GM12878 (cell line): Measurements from ENCODE around the gene ESRRG. TPM values are rescaled to one million over a fixed set of nuclear protein-coding genes. Genes with fewer than 3 reads are reported as not detected.

Source experiments
- ATAC-seq: fragments of 200-7000 bp; cut with Tn5 transposase; 3 replicates; pipeline ENCODE4 v1.9.1; 2020; ENCODE audit warnings: mild to moderate bottlenecking, moderate library complexity
- BruUV-seq: library from RNA; stranded (reverse); fragments of 400-500 nt; replicated peaks from 2 replicates; lab custom pipeline; 2021; lab: Mats Ljungman, UMichigan
- CTCF ChIA-PET: fragments of 300-600 bp; sonication (Branson Sonifier 250); formaldehyde crosslinking; extraction: SDS; loops from one replicate; lab custom pipeline; 2021; ENCODE audit warnings: inconsistent platforms; lab: Yijun Ruan, JAX
- POLR2A ChIA-PET: fragments of 350-600 bp; formaldehyde crosslinking; extraction: SDS; loops from one replicate; lab custom pipeline; 2021; ENCODE audit warnings: inconsistent platforms; lab: Charles Lee
- RAD21 ChIA-PET: fragments of 300-600 bp; sonication (Branson Sonifier 250); formaldehyde crosslinking; loops from one replicate; lab custom pipeline; 2023; ENCODE audit warnings: antibody characterized with exemption; ENCODE audit not compliant: unreplicated experiment; lab: Charles Lee
- SMC1A ChIA-PET: fragments of 300-600 bp; sonication (Branson Sonifier 250); formaldehyde crosslinking; loops from one replicate; lab custom pipeline; 2023; ENCODE audit not compliant: unreplicated experiment, uncharacterized antibody; lab: Charles Lee
- DNase-seq: peaks from one replicate; pipeline ENCODE4 v3.0.0-alpha.2; 2011; ENCODE audit warnings: low read depth, low spot score
- FAIRE-seq: peaks from 3 replicates; lab custom pipeline; 2011; peaks lifted over from hg19 to GRCh38; lab: Jason Lieb, UNC
- H2AFZ ChIP-seq: 2 replicates; pipeline ENCODE4 v1.6.0; 2011; ENCODE audit warnings: low read depth, low read length, control low read depth; ENCODE audit not compliant: control insufficient read depth
- H3K27ac ChIP-seq: 2 replicates; pipeline ENCODE4 v1.5.1; 2011; ENCODE audit warnings: control low read depth; ENCODE audit not compliant: control insufficient read depth, insufficient read depth
- H3K27me3 ChIP-seq, 2 experiments: replicated peaks in 1 of 2; 2 replicates each; pipeline versions ENCODE4 v1.6.0 to v1.6.1; 2011; ENCODE audit warnings: low read length in 1 of 2; ENCODE audit not compliant: control insufficient read depth in 2 of 2, insufficient read depth in 2 of 2
- H3K36me3 ChIP-seq, 2 experiments: 2 replicates each; pipeline ENCODE4 v1.5.1; 2011; ENCODE audit warnings: low read length in 1 of 2; ENCODE audit not compliant: control insufficient read depth in 2 of 2, insufficient read depth in 2 of 2
- H3K4me1 ChIP-seq: 2 replicates; pipeline ENCODE4 v1.6.1; 2011; ENCODE audit warnings: mild to moderate bottlenecking, low read length, moderate library complexity, mixed read lengths; ENCODE audit not compliant: control insufficient read depth, insufficient read depth
- H3K4me2 ChIP-seq: 2 replicates; pipeline ENCODE4 v1.6.0; 2011; ENCODE audit warnings: control low read depth; ENCODE audit not compliant: control insufficient read depth, insufficient read depth
- H3K4me3 ChIP-seq: fragments of 200-600 bp; sonication (generic); 2 replicates; pipeline ENCODE4 v1.5.1; 2016
- H3K79me2 ChIP-seq: 2 replicates; pipeline ENCODE4 v1.6.0; 2011; ENCODE audit warnings: low read length; ENCODE audit not compliant: control insufficient read depth, insufficient read depth
- H3K9ac ChIP-seq: 2 replicates; pipeline ENCODE4 v1.8.0; 2011; ENCODE audit warnings: low read length, control low read depth, mixed read lengths; ENCODE audit not compliant: control insufficient read depth, insufficient read depth
- H3K9me3 ChIP-seq: replicated peaks from 3 replicates; pipeline ENCODE4 v1.5.1; 2011; ENCODE audit warnings: mild to moderate bottlenecking, low read length; ENCODE audit not compliant: control insufficient read depth, insufficient read depth
- H4K20me1 ChIP-seq: 2 replicates; pipeline ENCODE4 v1.6.0; 2011; ENCODE audit not compliant: control insufficient read depth, insufficient read depth
- CHD2 ChIP-seq: IDR thresholded peaks from 2 replicates; pipeline ENCODE4 v1.6.1; 2011; ENCODE audit warnings: low read depth, low read length, improper control_type of control experiment, borderline replicate concordance
- GABPA ChIP-seq: IDR thresholded peaks from 2 replicates; pipeline ENCODE4 v1.6.1; 2014; ENCODE audit warnings: antibody characterized with exemption, low read depth, mild to moderate bottlenecking, inconsistent platforms
- HDAC6 ChIP-seq: fragments of 200-600 bp; sonication (generic); IDR thresholded peaks from one replicate; pipeline ENCODE4 v1.8.0; 2017; ENCODE audit warnings: antibody characterized with exemption; ENCODE audit not compliant: unreplicated experiment
- NR2C2 ChIP-seq: IDR thresholded peaks from 2 replicates; pipeline ENCODE4 v1.6.1; 2011; ENCODE audit warnings: borderline replicate concordance, low read depth; ENCODE audit not compliant: control insufficient read depth, insufficient read length
- PAX8 ChIP-seq: fragments of 450-650 bp; IDR thresholded peaks from 2 replicates; pipeline ENCODE4 v1.6.1; 2017; ENCODE audit warnings: mild to moderate bottlenecking, moderate library complexity
- POU2F2 ChIP-seq: IDR thresholded peaks from 3 replicates; pipeline ENCODE4 v1.6.1; 2011; ENCODE audit warnings: low read depth, mild to moderate bottlenecking, low read length, borderline replicate concordance
- RBBP5 ChIP-seq: fragments of 200-600 bp; sonication (generic); conservative IDR thresholded peaks from 2 replicates; pipeline ENCODE4 v1.6.1; 2016
- SREBF1 ChIP-seq: IDR thresholded peaks from 2 replicates; pipeline ENCODE4 v1.6.1; 2012; ENCODE audit warnings: mild to moderate bottlenecking, low read length
- ZSCAN29 ChIP-seq: fragments of 450-650 bp; IDR thresholded peaks from 2 replicates; pipeline ENCODE4 v1.6.1; 2017; ENCODE audit warnings: mild to moderate bottlenecking, moderate library complexity
- WGBS: methylation state at CpG from one replicate; pipeline ENCODE4 v1.1.6; 2016; ENCODE audit warnings: low lambda C conversion rate; ENCODE audit not compliant: insufficient replicate concordance, insufficient coverage; ENCODE audit errors: missing lambda C conversion rate; 5-methylcytosine and 5-hydroxymethylcytosine counted together
- in situ Hi-C: fragments of 300-500 bp; cut with MboI; formaldehyde crosslinking; loops from 9 replicates; pipeline ENCODE4 v1.14.3; 2018; ENCODE audit warnings: mixed read lengths
- intact Hi-C: fragments of 100-400 bp; cut with micrococcal nuclease; formaldehyde crosslinking; loops from one replicate; pipeline ENCODE4 v1.14.2; 2022; ENCODE audit not compliant: unreplicated experiment
- polyA plus RNA-seq, 11 experiments: library from polyadenylated mRNA; depleted of rRNA in 4 of 11; unstranded in 6 of 11; stranded (reverse) in 5 of 11; fragments of >200 nt; fragmentation: Nextera tagmentation in 4 of 11; fragmentation: Illumina TruSeq in 1 of 11; extraction: Ambion mirVana in 4 of 11; extraction: Trizol in 1 of 11; gene quantifications; 1 replicate in 1 of 11; 2 replicates in 10 of 11; pipeline versions ENCODE4 v1.2.1 to v1.2.3, GENCODE V29; 2011 to 2016; ENCODE audit warnings: inconsistent platforms in 2 of 11, missing spikeins in 2 of 11, low read depth in 1 of 11
- total RNA-seq, 4 experiments: library from RNA; depleted of rRNA in 3 of 4; stranded (reverse); fragments of >200 nt in 3 of 4; fragmentation: Illumina TruSeq in 1 of 4; extraction: Trizol in 1 of 4; gene quantifications; 2 replicates each; pipeline versions ENCODE4 v1.2.1 to v1.2.3, GENCODE V29; 2013 to 2021
- TF ChIP-seq, protein P1 (sequence below): fragments of 450-650 bp; IDR thresholded peaks from 2 replicates; pipeline ENCODE4 v1.6.1; 2017; ENCODE audit warnings: mild to moderate bottlenecking, low read depth, inconsistent platforms; ENCODE audit not compliant: poor library complexity, severe bottlenecking
- TF ChIP-seq, protein P2 (sequence below): fragments of 450-650 bp; IDR thresholded peaks from 2 replicates; pipeline ENCODE4 v1.6.1; 2018; ENCODE audit warnings: borderline replicate concordance, mild to moderate bottlenecking; ENCODE audit not compliant: partially characterized antibody
- TF ChIP-seq, protein P3 (sequence below): fragments of 450-650 bp; IDR thresholded peaks from 2 replicates; pipeline ENCODE4 v1.6.1; 2016; ENCODE audit warnings: mild to moderate bottlenecking, moderate library complexity, borderline replicate concordance
- TF ChIP-seq, protein P4 (sequence below): IDR thresholded peaks from 2 replicates; pipeline ENCODE4 v1.6.1; 2012; ENCODE audit warnings: low read depth, low read length, improper control_type of control experiment

Gene ESRRG
- total and polyA plus RNA-seq, 10 of the 15 experiments (the other 5 are each of a cell fraction or from before 2014, with no cell fraction given) = 0.03 TPM; not detected in 9

DNA sequence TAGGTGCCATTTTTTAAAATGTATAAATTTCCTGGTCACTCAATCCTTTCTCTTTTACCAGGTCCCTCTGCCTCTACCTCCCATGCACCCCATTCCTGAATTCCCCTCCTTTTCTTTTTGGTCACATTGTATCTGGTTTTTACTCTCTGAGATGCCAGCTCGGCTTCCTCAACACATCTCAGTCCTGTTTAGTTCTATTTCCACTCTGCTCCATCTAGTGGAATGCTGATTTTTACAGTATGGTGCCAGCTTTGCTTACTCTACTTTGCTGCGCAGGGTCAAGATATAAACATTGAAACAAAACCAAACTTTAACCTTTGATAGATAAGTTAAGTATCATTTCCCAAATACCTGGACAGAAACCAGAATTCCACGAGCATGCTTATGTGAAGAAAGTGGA lies 96.0 kb downstream of the ESRRG start (continued):
- TF ChIP-seq, protein P1, sequence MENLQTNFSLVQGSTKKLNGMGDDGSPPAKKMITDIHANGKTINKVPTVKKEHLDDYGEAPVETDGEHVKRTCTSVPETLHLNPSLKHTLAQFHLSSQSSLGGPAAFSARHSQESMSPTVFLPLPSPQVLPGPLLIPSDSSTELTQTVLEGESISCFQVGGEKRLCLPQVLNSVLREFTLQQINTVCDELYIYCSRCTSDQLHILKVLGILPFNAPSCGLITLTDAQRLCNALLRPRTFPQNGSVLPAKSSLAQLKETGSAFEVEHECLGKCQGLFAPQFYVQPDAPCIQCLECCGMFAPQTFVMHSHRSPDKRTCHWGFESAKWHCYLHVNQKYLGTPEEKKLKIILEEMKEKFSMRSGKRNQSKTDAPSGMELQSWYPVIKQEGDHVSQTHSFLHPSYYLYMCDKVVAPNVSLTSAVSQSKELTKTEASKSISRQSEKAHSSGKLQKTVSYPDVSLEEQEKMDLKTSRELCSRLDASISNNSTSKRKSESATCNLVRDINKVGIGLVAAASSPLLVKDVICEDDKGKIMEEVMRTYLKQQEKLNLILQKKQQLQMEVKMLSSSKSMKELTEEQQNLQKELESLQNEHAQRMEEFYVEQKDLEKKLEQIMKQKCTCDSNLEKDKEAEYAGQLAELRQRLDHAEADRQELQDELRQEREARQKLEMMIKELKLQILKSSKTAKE = no peak
- TF ChIP-seq CHD2 = no peak
- no peak for TF ChIP-seq HDAC6
- no peak for TF ChIP-seq SREBF1
- TF ChIP-seq, protein P2, sequence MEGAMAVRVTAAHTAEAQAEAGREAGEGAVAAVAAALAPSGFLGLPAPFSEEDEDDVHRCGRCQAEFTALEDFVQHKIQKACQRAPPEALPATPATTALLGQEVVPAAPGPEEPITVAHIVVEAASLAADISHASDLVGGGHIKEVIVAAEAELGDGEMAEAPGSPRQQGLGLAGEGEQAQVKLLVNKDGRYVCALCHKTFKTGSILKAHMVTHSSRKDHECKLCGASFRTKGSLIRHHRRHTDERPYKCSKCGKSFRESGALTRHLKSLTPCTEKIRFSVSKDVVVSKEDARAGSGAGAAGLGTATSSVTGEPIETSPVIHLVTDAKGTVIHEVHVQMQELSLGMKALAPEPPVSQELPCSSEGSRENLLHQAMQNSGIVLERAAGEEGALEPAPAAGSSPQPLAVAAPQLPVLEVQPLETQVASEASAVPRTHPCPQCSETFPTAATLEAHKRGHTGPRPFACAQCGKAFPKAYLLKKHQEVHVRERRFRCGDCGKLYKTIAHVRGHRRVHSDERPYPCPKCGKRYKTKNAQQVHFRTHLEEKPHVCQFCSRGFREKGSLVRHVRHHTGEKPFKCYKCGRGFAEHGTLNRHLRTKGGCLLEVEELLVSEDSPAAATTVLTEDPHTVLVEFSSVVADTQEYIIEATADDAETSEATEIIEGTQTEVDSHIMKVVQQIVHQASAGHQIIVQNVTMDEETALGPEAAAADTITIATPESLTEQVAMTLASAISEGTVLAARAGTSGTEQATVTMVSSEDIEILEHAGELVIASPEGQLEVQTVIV = no peak
- no peak for TF ChIP-seq RBBP5
- no peak for TF ChIP-seq PAX8
- TF ChIP-seq, all 136 proteins: peak for 0

DNA sequence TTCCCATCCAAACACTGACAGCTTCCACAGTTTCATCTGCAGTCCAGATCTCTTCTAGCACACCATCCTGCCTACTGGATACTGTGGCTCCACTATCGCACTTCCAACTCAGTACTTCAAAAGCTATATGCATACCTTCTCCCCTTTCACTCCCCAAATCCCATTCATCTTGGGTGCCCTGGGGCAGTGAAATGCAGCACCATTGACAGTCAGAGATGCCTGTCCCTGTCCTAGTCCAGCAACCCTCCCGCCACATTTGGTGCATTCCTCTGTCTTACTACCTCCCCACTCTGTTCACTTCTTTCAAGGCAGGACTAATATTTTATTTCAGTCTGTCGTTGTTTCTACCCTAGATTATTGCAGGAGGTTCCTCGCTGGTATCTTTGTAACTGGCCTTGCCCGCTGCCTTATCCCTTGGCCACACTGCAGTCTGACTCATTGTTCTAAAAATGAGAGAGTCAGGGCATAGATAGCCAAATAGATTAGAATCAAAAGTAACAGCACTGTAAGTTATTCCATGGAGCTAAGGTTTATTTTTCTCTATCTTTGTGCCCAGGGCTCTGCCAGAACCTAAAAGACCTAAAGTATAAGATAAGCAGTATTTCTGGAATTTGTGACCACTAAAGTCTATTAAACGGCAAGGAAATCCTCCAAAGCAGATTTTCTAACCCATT lies 96.7 kb downstream of the ESRRG start:
- Histone ChIP-seq H3K4me3 (no peak overlapping the region), H3K27me3 (no peaks in the 10 kb centered on the region), H2AFZ (no peak overlapping the region), H3K27ac (no peak overlapping the region), H3K4me2 (no peak overlapping the region), H3K4me1 (no peaks in the 10 kb centered on the region), H3K9me3 (no peaks in the 10 kb centered on the region), H3K9ac (no peak overlapping the region), H4K20me1 (no peaks in the 10 kb centered on the region), H3K36me3 (no peaks in the 10 kb centered on the region), H3K79me2 (no peaks in the 10 kb centered on the region)
- intact Hi-C loops = no loop called here
- WGBS = 16% methylated on average over 6 of the region's 6 CpGs
- ATAC-seq = no peak
- no TSS peak for BruUV-seq
- FAIRE-seq = no peak
- ChIA-PET CTCF (no interaction called here), SMC1A (interaction anchor here (0.6 kb wide), 1 partner anchor 153 kb away, joined by 3 read pairs; no protein-coding TSS in a partner anchor), RAD21 (no interaction called here), POLR2A (no interaction called here)
- in situ Hi-C loops = no loop called here
- no peak for TF ChIP-seq POU2F2
- no peak for TF ChIP-seq GABPA
- no peak for TF ChIP-seq NR2C2
- no peak for TF ChIP-seq ZSCAN29
- TF ChIP-seq, protein P3, sequence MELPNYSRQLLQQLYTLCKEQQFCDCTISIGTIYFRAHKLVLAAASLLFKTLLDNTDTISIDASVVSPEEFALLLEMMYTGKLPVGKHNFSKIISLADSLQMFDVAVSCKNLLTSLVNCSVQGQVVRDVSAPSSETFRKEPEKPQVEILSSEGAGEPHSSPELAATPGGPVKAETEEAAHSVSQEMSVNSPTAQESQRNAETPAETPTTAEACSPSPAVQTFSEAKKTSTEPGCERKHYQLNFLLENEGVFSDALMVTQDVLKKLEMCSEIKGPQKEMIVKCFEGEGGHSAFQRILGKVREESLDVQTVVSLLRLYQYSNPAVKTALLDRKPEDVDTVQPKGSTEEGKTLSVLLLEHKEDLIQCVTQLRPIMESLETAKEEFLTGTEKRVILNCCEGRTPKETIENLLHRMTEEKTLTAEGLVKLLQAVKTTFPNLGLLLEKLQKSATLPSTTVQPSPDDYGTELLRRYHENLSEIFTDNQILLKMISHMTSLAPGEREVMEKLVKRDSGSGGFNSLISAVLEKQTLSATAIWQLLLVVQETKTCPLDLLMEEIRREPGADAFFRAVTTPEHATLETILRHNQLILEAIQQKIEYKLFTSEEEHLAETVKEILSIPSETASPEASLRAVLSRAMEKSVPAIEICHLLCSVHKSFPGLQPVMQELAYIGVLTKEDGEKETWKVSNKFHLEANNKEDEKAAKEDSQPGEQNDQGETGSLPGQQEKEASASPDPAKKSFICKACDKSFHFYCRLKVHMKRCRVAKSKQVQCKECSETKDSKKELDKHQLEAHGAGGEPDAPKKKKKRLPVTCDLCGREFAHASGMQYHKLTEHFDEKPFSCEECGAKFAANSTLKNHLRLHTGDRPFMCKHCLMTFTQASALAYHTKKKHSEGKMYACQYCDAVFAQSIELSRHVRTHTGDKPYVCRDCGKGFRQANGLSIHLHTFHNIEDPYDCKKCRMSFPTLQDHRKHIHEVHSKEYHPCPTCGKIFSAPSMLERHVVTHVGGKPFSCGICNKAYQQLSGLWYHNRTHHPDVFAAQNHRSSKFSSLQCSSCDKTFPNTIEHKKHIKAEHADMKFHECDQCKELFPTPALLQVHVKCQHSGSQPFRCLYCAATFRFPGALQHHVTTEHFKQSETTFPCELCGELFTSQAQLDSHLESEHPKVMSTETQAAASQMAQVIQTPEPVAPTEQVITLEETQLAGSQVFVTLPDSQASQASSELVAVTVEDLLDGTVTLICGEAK = no peak
- TF ChIP-seq, protein P4, sequence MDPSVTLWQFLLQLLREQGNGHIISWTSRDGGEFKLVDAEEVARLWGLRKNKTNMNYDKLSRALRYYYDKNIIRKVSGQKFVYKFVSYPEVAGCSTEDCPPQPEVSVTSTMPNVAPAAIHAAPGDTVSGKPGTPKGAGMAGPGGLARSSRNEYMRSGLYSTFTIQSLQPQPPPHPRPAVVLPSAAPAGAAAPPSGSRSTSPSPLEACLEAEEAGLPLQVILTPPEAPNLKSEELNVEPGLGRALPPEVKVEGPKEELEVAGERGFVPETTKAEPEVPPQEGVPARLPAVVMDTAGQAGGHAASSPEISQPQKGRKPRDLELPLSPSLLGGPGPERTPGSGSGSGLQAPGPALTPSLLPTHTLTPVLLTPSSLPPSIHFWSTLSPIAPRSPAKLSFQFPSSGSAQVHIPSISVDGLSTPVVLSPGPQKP = no peak
- DNase-seq = no peak
